Right renal cortex interstitium (tissue), 3 donors: ENCODE data around the gene CLDN14. TPM values are rescaled to one million over a fixed set of nuclear protein-coding genes. Genes with fewer than 3 reads are reported as not detected.

Experiments used
- DNase-seq, 3 donors: peaks; one replicate each; pipeline ENCODE4 v3.0.0-alpha.2; 2013; ENCODE audit warnings: low read depth in 3 of 3, low spot score in 2 of 3
- polyA plus RNA-seq, 3 donors: library from polyadenylated mRNA; unstranded; fragments of 120-200 nt; gene quantifications; one replicate each; pipeline ENCODE4 v1.2.1, GENCODE V29; 2013; ENCODE audit not compliant: insufficient read length in 3 of 3

The CLDN14 gene
- polyA plus RNA-seq, 3 donors, result 0.98 to 4.2 (median 2.5) TPM

DNA sequence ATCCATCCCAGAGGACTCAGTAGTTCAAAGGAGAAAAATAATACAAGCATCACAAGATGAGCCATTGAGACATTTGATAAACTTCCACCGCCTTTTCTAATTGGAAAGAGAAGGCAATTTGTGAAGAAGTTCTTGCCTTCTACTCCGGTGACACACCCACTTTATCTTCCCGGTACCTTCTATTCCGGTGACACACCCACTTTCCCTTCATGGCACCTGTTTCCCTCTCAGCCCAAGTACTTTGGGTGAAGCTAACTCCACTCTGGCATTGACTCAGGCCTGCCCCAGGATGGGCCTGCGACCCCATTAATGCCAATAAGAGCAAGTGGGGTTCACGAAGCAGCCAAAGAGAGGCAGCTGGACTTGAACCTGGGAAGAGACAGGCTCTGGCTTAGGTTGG lies 38.2 kb downstream of the CLDN14 start:
- no peak for DNase-seq

DNA sequence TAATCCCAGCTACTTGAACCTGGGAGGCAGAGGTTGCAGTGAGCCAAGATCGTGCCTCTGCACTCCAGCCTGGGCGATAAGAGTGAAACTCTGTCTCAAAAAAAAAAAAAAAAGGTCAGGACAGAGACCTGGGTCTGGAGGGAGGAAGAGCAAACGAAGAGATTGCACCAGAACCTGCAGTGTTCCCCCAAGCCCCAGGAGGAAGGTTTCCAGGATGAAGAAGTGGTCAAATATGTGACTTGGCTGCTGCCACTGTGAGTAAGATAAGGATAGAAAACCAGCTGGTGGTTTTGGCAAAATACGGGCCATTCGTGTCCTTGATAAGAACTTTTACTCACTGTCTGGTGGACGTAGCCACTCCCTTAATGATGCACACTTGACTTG lies 42.2 kb downstream of the CLDN14 start:
- DNase-seq, result no peak

GRCh38 chr21:36436829-36437744 lies 42.8 kb downstream of the CLDN14 start:
- DNase-seq, result no peak

DNA sequence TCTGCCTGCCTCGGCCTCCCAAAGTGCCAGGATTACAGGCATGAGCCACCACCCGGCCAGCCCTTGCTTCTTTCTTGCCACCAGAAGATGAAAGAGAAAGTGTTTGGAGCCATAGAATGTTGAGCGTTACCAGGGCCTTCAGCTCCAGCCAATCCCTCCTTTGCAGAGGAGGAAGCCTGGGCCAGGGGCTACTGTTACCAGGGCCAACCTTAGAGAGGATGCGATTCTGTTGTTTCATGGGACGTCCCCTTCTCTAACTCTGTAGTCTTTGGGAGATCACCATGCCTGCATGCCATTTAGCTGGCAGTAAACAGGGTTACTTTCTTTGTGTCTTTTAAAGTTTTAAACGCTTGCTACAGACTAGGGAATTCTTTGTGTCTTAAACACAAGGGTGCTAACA lies 45.8 kb downstream of the CLDN14 start:
- DNase-seq, result no peak

DNA sequence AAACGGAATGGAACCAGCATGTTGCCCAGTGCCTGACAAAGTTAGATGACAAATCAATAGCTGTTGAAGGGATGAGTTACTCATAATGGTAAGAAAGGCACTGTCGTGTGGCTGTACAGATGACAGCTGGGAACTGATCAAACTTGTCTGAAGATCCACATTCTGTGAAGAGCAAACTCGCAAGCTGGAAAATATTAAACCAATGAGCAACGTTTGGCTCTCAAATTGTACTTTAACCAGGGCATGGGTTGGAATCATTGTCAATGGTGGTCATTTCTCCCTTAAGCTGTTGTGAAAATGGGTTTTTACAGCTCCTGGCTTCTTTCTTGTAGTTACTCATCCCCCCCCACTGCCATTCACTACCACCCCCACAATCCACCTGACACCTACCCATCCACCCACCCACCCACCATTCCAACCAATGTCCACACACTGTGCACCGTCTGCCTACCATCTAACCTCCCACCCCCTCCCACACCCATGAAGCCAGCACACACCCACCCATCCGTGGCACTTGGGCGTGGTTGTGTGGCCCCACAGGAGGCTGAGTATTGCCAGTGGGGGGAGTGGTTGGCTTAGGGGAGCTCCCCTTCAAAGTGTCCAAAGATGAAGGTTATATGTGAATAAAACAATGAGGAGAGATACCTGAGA lies 46.7 kb downstream of the CLDN14 start:
- DNase-seq, result no peak

DNA sequence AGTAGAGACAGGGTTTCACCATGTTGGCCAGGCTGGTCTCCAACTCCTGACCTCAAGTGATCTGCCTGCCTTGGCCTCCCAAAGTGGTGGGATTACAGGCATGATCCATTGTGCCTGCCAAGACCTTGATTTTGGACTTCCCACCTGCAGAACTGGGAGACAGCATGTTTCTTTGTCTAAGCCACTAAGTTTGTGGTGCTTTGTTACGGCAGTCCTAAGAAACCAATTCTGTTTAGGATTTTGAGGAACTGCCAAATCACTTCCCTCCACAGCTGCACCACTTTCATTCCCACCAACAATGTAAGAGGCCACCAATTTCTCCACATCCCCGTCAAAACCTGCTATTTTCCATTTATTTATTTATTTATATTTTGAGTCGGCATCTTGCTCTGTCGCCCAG lies 48.7 kb downstream of the CLDN14 start:
- no peak for DNase-seq

DNA sequence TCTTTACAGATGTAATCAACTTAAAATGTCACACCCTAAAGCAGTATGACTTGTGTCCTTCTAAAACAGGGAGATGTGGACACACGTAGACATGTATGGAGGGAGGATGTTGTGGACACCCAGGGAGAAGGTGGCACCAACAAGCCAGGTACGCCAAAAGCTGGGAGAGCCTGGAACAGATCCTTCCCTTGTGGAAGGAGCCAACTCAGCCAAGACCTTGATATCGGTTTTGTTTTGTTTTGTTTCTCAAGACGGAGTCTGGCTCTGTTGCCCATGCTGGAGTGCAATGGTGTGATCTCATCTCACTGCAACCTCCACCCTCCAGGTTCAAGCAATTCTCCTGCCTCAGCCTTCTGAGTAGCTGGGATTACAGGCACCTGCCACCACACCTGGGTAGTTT lies 49.1 kb downstream of the CLDN14 start:
- DNase-seq, result no peak

- DNase-seq, result peak in 2 of 3 donors; percentile 46 to 49
Measured at GRCh38 chr21:36429947-36430546, 49.9 kb downstream of the CLDN14 start.

DNA sequence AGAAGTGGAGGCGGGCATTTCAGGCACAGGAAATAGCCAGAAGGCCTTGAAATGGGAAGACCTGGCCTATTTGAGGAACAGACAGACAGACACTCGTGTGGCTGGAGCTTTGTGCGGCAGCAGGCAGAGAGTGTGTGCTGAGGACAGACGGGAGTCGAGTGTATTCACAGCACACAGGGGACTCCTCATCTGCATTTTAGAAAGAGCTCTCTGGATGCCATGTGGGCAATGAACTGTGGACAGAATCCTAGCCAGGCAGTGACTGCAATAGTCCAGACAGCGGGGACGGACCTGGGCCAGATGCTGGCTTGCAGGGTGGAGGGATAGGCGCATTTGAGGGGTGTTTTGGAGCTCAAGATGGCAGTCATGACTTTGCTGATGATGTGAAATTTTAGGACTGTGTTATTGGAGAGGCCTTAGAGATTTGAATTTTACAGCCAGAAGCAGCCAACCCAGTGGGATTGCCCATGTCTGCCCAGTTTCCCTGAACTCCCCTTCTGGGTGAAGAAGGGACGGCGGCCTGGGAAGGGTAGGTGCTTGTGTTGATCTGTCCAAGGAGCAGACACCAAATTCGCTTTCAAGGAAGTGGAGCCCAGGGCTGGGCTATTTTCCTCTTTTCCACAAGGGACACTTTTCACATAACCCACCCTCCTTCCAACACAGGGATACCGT lies 51.0 kb downstream of the CLDN14 start:
- no peak for DNase-seq

DNA sequence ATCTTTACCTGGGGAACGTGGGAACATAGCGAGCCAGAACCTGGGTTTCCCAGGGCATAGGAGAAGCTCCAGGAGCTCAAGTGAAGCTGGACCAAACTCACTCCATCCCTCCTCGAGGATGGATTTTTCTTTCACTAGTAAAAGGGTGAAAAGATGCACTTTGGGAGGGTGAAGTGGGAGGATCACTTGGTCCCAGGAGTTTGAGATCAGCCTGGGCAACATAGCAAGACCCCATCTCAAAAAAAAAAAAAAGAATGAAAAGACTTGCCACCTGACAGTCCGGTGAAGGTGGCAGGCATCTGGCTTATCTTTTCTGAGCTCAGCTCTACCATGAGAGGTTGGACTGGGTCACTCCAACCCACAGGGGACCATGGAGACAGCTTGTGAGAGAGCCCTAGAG lies 52.4 kb downstream of the CLDN14 start:
- DNase-seq, result no peak

- DNase-seq, result no peak
Measured at GRCh38 chr21:36425286-36425685, 54.6 kb downstream of the CLDN14 start.

DNA sequence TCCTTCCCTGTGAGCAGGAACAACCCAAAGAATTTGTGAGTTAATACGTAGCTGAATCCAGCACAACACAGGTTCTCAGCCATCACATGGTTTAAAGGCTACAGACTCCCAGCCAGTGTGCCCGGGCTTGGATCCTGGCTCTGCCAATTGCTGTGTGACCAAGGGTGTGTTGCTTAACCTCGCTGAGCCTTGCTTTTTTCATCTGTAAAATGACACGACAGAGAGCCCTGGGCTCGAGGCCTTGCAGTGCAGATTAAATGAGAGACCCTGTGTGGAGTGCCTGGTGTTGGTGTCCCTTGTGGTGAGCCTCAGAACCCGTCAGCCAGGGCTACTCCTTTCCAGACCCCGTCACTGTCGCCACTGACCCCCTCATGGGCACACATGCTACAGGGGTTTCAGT lies 55.3 kb downstream of the CLDN14 start:
- DNase-seq, result no peak

DNA sequence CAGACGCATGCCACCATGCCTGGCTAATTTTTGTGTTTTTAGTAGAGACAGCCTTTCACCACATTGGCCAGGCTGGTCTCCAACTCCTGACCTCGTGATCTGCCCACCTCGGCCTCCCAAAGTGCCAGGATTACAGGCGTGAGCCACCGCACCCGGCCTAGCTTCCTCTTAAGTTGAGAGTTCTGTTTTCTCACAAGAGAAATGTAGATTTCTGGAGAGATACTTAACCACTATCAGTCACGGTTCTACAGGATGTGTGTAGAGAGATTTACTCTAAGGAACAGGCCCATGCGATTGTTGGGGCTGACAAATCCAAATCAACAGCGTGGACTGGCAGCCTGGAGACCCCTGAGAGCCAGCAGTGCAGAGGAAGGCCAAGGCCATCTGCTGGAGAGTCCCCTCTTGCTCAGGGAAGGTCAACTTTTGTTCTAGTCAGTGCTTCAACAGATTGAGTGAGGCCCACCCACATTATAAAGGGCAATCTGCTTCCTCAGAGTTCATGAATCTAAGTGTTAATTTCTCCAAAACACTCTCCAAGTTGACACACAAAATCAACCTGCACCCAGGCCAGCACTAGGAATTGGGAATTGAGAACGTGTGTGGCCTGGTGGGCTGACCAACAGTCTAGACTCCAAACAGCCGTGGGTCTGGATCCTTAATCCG lies 56.0 kb downstream of the CLDN14 start:
- no peak for DNase-seq

- peak in 1 of 3 donors; percentile 27 for DNase-seq
Measured at GRCh38 chr21:36422279-36423098, 57.4 kb downstream of the CLDN14 start.

DNA sequence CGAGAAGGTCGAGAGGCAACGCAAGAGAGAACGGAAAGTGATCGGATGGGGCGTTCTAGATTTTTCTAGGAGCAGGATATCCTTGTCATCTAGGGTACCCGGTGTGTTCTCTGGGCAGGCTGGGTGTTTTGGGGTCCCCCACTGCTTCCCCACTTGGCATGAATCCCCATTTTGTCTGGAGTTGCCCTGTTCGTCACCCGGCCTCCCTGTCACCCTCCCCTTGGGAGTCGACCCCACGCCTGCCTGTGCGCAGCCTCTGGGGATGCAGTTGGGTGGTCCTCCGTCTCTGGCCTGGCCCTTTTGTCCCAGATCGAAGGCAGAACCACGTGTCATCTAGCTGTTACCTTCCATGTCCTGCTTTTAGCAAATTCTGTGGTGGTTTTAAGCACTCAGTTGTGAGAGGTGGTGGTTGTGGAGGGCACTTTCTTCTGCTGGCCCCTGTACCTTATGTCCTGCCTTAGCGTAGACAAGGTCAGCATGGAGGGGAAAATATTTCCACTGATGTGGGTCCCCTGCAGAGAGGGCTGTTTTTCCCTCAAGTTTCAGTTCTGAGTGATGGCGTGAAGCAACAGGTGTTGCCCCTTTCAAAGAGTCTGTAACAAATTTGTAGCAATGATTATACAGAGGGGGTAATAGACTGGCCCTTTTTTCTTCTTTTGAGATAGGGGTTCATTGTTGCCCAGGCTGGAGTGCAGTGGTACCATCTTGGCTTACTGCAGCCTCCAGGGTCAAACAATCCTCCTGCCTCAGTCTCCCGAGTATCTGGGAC lies 59.2 kb downstream of the CLDN14 start:
- no peak for DNase-seq

- peak; percentile 62 to 78 (median 74) for DNase-seq
Measured at GRCh38 chr21:36419996-36420395, 59.9 kb downstream of the CLDN14 start.

DNA sequence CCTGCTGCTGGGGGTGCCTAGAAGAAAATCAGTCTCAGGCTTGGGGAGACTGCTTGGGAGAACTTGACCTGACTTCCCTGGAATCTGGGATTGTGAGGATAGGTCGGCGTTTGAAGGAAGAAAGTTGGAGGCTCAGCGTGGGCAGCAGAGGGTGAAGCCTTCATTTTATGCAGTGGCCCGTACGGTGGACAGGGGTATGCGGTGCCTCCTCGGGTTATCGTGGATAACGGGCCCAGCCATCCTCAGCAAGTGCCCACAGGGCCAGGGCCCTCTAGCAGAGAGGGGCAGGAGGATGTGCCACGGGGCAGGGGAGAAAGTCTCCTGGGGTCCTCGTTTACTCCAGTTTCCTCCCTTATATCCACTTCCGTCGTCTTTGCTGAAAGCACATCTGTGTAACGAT lies 60.7 kb downstream of the CLDN14 start:
- no peak for DNase-seq

- no peak for DNase-seq
Measured at GRCh38 chr21:36415375-36415774, 64.5 kb downstream of the CLDN14 start.

DNA sequence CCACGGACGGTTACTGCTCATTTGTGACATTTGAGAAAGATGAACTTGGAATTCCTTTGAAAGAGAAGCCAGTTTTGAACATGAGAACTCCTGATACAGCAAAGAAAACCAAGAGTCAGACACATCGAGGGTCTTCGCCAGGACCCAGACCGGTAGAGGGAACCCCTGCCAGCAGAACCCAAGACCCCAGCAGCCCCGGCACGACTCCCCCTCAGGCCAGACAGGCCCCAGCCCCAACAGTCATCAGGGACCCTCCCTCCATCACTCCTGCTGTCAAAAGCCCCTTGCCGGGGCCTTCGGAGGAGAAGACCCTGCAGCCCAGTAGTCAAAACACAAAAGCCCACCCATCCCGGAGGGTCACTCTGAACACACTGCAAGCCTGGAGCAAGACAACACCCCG lies 67.0 kb downstream of the CLDN14 start:
- no peak for DNase-seq
